ENCODE measurements around the gene TH.

- TF ChIP-seq, protein P1, sequence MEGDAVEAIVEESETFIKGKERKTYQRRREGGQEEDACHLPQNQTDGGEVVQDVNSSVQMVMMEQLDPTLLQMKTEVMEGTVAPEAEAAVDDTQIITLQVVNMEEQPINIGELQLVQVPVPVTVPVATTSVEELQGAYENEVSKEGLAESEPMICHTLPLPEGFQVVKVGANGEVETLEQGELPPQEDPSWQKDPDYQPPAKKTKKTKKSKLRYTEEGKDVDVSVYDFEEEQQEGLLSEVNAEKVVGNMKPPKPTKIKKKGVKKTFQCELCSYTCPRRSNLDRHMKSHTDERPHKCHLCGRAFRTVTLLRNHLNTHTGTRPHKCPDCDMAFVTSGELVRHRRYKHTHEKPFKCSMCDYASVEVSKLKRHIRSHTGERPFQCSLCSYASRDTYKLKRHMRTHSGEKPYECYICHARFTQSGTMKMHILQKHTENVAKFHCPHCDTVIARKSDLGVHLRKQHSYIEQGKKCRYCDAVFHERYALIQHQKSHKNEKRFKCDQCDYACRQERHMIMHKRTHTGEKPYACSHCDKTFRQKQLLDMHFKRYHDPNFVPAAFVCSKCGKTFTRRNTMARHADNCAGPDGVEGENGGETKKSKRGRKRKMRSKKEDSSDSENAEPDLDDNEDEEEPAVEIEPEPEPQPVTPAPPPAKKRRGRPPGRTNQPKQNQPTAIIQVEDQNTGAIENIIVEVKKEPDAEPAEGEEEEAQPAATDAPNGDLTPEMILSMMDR (IDR thresholded peaks at IDR 0.05) = no peak
- TF ChIP-seq POLR2A (IDR thresholded peaks at IDR 0.05) (no peak), POLR2AphosphoS5 (IDR thresholded peaks at IDR 0.05) (no peak)
Observed at GRCh38 chr11:2128130-2128510, 43.5 kb downstream of the TH start.

Data from breast epithelium (tissue), 3 donors.